ENCODE results near the gene ZNF555. TPM values are rescaled to one million over a fixed set of nuclear protein-coding genes. Genes with fewer than 3 reads are reported as not detected.

The ZNF555 gene
- total and polyA plus RNA-seq, 10 donors, result 1.4 to 10.8 (median 7.2) TPM

DNA sequence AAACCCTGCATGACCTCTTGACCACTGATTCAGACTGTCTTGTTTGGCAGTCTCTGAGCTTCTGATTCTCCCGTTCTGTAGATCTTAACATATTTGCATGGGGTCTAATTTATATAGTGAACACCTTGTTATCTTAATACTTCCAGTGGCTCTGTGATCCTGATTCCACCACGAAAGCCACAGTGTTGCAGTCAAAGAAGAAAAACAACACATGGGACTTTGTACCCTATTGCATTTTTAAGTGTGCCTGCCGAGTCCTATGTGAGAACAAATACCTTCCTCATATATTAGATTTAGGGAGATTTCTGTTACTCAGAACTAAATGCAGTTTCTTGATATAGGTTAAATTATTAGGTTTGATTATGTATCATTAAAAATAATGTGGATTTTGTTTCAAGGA lies 13.6 kb downstream of the ZNF555 start:
- no peak for DNase-seq
- 93 to 98% (median 95%) methylated on average over 3 of the region's 3 CpGs for WGBS, 5 donors
- Histone ChIP-seq H3K4me3 (no peak overlapping the region), H3K4me1 (no peaks in the 10 kb centered on the region), H3K9me3 (peaks cover 23 to 100% (median 94%) of the 10 kb centered on the region in 8 donors), H3K36me3 (peaks cover 28 to 66% (median 43%) of the 10 kb centered on the region in 6 donors), H3K27me3 (replicated peaks in 1 of 7) (no peaks in the 10 kb centered on the region), H3K27ac (no peak overlapping the region)
- intact Hi-C loops (cut with DNase I; ENCODE audit: low total_unique reads), result no loop called here
- TF ChIP-seq POLR2AphosphoS5 (IDR thresholded peaks at IDR 0.05) (no peak), POLR2A (IDR thresholded peaks at IDR 0.05) (no peak), CTCF (IDR thresholded peaks at IDR 0.05 in 8 of 11, conservative IDR thresholded peaks at IDR 0.05 in 3 of 11) (no peak)

DNA sequence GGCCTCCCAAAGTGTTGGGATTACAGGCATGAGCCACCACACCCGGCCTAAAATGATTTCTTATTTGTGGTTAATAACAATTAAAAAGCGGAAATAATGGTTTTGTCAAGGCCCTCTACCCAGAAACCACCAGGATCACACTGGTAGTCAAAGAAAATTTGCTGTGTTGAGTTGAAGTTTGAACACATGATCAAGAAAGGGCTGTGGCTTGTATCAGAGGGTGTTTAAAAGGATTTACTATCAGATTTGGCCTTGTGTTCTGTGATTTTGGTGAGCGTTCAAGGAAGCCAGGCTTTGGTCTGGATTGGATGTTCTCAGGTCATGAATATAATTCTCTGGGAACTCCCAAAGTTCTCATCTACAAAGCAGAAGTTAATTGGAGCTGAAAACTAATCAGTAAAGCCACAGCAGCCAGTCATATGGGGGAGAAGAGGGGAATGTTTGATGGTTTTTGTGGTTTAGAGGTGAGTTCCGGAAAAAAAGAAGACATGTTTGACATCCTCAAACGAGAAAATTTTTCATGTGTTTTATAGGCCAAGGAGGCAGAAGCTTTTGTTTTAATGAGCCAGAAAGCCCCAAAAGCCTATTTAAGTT lies 15.3 kb downstream of the ZNF555 start:
- Histone ChIP-seq H3K36me3 (peaks cover 21 to 49% (median 30%) of the 10 kb centered on the region in 6 donors), H3K4me1 (no peaks in the 10 kb centered on the region), H3K9me3 (peaks cover 16 to 90% (median 77%) of the 10 kb centered on the region in 8 donors), H3K4me3 (no peak overlapping the region), H3K27ac (no peak overlapping the region), H3K27me3 (replicated peaks in 1 of 7) (no peaks in the 10 kb centered on the region)
- 71 to 86% (median 82%) methylated on average over 5 of the region's 5 CpGs for WGBS, 5 donors
- TF ChIP-seq POLR2A (IDR thresholded peaks at IDR 0.05), result no peak
- TF ChIP-seq CTCF (IDR thresholded peaks at IDR 0.05 in 8 of 11, conservative IDR thresholded peaks at IDR 0.05 in 3 of 11), result no peak
- no peak for TF ChIP-seq POLR2AphosphoS5 (IDR thresholded peaks at IDR 0.05)
- intact Hi-C loops (cut with DNase I; ENCODE audit: low total_unique reads), result no loop called here
- DNase-seq, result no peak

GRCh38 chr19:2858864-2859263 lies 17.6 kb downstream of the ZNF555 start:
- Histone ChIP-seq H3K27me3 (replicated peaks in 1 of 7) (no peaks in the 10 kb centered on the region), H3K9me3 (peaks cover 0 to 67% (median 54%) of the 10 kb centered on the region in 8 donors), H3K36me3 (peaks cover 0 to 26% (median 7%) of the 10 kb centered on the region in 6 donors), H3K4me1 (no peaks in the 10 kb centered on the region), H3K27ac (no peak overlapping the region), H3K4me3 (no peak overlapping the region)
- intact Hi-C loops (cut with DNase I; ENCODE audit: low total_unique reads), result no loop called here
- 71 to 86% (median 81%) methylated on average over 20 to 27 of the region's 27 CpGs for WGBS, 5 donors
- no peak for DNase-seq
- TF ChIP-seq POLR2A (IDR thresholded peaks at IDR 0.05) (no peak), POLR2AphosphoS5 (IDR thresholded peaks at IDR 0.05) (peak in 1 of 3 donors; percentile 48), CTCF (IDR thresholded peaks at IDR 0.05 in 8 of 11, conservative IDR thresholded peaks at IDR 0.05 in 3 of 11) (no peak)

DNA sequence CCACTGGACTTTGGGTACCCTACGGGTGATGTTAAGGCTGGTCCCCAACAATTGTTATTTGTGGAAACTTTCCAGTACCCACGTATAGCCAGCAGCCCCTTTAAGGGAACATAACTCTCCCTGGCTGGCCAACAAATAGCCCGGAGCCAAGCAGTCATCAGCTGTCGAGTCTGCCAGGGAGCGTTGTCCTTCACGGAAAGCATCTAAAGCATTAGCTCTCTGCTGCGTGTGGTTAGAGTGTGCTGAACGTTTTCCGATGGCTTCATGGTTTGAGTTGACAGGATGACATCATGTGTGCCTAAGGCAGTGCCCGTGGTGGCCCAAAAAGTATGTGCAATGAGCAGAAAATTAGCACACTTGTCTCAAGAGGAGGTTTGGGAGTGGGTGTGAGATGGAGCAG lies 22.5 kb downstream of the ZNF555 start:
- H3K27me3 ChIP-seq (replicated peaks in 1 of 7), result no peaks in the 10 kb centered on the region
- 84 to 91% (median 87%) methylated on average over 9 to 10 of the region's 10 CpGs for WGBS, 5 donors
- intact Hi-C loops (cut with DNase I; ENCODE audit: low total_unique reads), result no loop called here

More for the DNA sequence above, 22.5 kb downstream of the ZNF555 start:
- TF ChIP-seq POLR2A (IDR thresholded peaks at IDR 0.05) (no peak), POLR2AphosphoS5 (IDR thresholded peaks at IDR 0.05) (no peak), CTCF (IDR thresholded peaks at IDR 0.05 in 8 of 11, conservative IDR thresholded peaks at IDR 0.05 in 3 of 11) (no peak)
- Histone ChIP-seq H3K27ac (no peak overlapping the region), H3K36me3 (no peaks in the 10 kb centered on the region), H3K4me3 (no peak overlapping the region), H3K4me1 (no peaks in the 10 kb centered on the region), H3K9me3 (peaks cover 0 to 18% (median 5%) of the 10 kb centered on the region in 8 donors)
- no peak for DNase-seq
